CD8-positive, alpha-beta memory T cell (primary cell): ENCODE data around the gene ABLIM1. TPM values are rescaled to one million over a fixed set of nuclear protein-coding genes. Genes with fewer than 3 reads are reported as not detected.
A peak's percentile ranks its signal among the peaks of the same experiment; 100 is the strongest.

Experiments used
- CTCF ChIA-PET: fragments of 350-600 bp; sonication (Branson Sonifier 250); formaldehyde crosslinking; loops from one replicate; lab custom pipeline; 2021; ENCODE audit warnings: antibody characterized with exemption; lab: Charles Lee
- POLR2A ChIA-PET: fragments of 350-600 bp; sonication (Branson Sonifier 250); formaldehyde crosslinking; loops from one replicate; lab custom pipeline; 2021; ENCODE audit warnings: antibody characterized with exemption; lab: Charles Lee
- DNase-seq, 5 donors: peaks; one replicate each; pipeline versions ENCODE4 v3.0.0 to v3.0.0-alpha.2; 2020 to 2022; ENCODE audit warnings: mixed read lengths in 1 of 5
- H3K27ac ChIP-seq: one replicate; pipeline ENCODE4 v1.7.0; 2013; ENCODE audit warnings: low read depth, mild to moderate bottlenecking, low read length, moderate library complexity
- H3K27me3 ChIP-seq: 2 replicates; pipeline ENCODE4 v1.7.0; 2013; ENCODE audit warnings: low read length, mild to moderate bottlenecking; ENCODE audit not compliant: insufficient read depth, poor library complexity, severe bottlenecking
- H3K36me3 ChIP-seq: 2 replicates; pipeline ENCODE4 v1.7.0; 2013; ENCODE audit warnings: mild to moderate bottlenecking, low read length, moderate library complexity; ENCODE audit not compliant: insufficient read depth
- H3K4me1 ChIP-seq: 2 replicates; pipeline ENCODE4 v1.7.0; 2013; ENCODE audit warnings: mild to moderate bottlenecking, low read length, moderate library complexity; ENCODE audit not compliant: insufficient read depth
- H3K4me3 ChIP-seq: 2 replicates; pipeline ENCODE4 v1.7.0; 2013; ENCODE audit warnings: mild to moderate bottlenecking, low read length
- H3K9me3 ChIP-seq: 2 replicates; pipeline ENCODE4 v1.7.0; 2013; ENCODE audit warnings: mild to moderate bottlenecking, low read length
- H3K27ac Mint-ChIP-seq, 8 donors: one replicate each; pipeline ENCODE4 v1.8.0; 2020 to 2021; ENCODE audit warnings: mixed read lengths in 8 of 8, mild to moderate bottlenecking in 6 of 8, inconsistent platforms in 3 of 8, moderate library complexity in 3 of 8
- H3K27me3 Mint-ChIP-seq, 2 donors: one replicate each; pipeline ENCODE4 v1.8.0; 2020 to 2021; ENCODE audit warnings: mixed read lengths in 2 of 2, mild to moderate bottlenecking in 1 of 2, moderate library complexity in 1 of 2
- H3K36me3 Mint-ChIP-seq, 3 donors: one replicate each; pipeline ENCODE4 v1.8.0; 2020 to 2021; ENCODE audit warnings: mixed read lengths in 3 of 3, inconsistent platforms in 1 of 3, mild to moderate bottlenecking in 1 of 3
- H3K4me1 Mint-ChIP-seq, 3 donors: one replicate each; pipeline ENCODE4 v1.8.0; 2020 to 2021; ENCODE audit warnings: mixed read lengths in 3 of 3, inconsistent platforms in 1 of 3, mild to moderate bottlenecking in 1 of 3
- H3K4me3 Mint-ChIP-seq, 7 donors: one replicate each; pipeline ENCODE4 v1.8.0; 2020 to 2021; ENCODE audit warnings: mixed read lengths in 7 of 7, mild to moderate bottlenecking in 6 of 7, moderate library complexity in 4 of 7, inconsistent platforms in 2 of 7
- H3K9me3 Mint-ChIP-seq, 5 donors: one replicate each; pipeline ENCODE4 v1.8.0; 2020 to 2022; ENCODE audit warnings: mixed read lengths in 5 of 5, mild to moderate bottlenecking in 3 of 5, moderate library complexity in 2 of 5, inconsistent platforms in 1 of 5
- polyA plus RNA-seq: library from polyadenylated mRNA; unstranded; fragments of 300-500 nt; fragmentation: Illumina TruSeq; gene quantifications from one replicate; pipeline ENCODE4 v1.2.3, GENCODE V29; 2021
- total RNA-seq, 2 experiments: library from RNA; stranded (reverse); gene quantifications; one replicate each; pipeline ENCODE4 v1.2.3, GENCODE V29; 2021

The ABLIM1 gene
- total and polyA plus RNA-seq, 3 experiments from 2014 or later = 45.8 to 123 (median 48.3) TPM

DNA sequence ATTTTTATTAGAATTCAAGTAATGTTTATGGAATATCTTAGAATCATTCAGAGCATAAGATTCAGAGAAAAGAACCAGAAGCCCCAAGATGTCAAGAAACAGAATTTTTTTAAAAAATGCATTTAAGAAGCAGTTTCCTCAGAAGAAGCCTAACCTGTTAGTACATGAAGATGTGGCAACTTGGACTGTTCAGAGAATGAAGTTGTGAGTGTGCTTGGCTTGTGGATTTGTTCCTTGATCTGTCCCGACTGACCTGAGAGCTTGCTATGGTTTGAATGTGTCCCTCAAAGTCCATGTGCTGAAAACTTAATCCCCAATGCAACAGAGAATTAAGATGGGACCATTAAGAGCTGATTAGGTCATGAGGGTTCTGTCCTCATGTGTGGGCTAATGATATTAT is 240.0 kb downstream of the ABLIM1 start:
- H3K27ac Mint-ChIP-seq = no peak overlapping the region
- Histone ChIP-seq H3K36me3 (no peaks in the 10 kb centered on the region), H3K27ac (no peak overlapping the region), H3K27me3 (no peaks in the 10 kb centered on the region), H3K4me3 (no peak overlapping the region), H3K9me3 (no peaks in the 10 kb centered on the region), H3K4me1 (no peaks in the 10 kb centered on the region)
- no peak overlapping the region for H3K4me3 Mint-ChIP-seq
- H3K36me3 Mint-ChIP-seq = no peaks in the 10 kb centered on the region
- DNase-seq = no peak
- H3K9me3 Mint-ChIP-seq = peaks cover 0 to 3% (median 0%) of the 10 kb centered on the region in 5 donors
- peaks cover 0 to 3% (median 0%) of the 10 kb centered on the region in 3 donors for H3K4me1 Mint-ChIP-seq
- peaks cover 13 to 48% of the 10 kb centered on the region in 2 donors for H3K27me3 Mint-ChIP-seq
- POLR2A ChIA-PET = no interaction called here
- CTCF ChIA-PET = no interaction called here

DNA sequence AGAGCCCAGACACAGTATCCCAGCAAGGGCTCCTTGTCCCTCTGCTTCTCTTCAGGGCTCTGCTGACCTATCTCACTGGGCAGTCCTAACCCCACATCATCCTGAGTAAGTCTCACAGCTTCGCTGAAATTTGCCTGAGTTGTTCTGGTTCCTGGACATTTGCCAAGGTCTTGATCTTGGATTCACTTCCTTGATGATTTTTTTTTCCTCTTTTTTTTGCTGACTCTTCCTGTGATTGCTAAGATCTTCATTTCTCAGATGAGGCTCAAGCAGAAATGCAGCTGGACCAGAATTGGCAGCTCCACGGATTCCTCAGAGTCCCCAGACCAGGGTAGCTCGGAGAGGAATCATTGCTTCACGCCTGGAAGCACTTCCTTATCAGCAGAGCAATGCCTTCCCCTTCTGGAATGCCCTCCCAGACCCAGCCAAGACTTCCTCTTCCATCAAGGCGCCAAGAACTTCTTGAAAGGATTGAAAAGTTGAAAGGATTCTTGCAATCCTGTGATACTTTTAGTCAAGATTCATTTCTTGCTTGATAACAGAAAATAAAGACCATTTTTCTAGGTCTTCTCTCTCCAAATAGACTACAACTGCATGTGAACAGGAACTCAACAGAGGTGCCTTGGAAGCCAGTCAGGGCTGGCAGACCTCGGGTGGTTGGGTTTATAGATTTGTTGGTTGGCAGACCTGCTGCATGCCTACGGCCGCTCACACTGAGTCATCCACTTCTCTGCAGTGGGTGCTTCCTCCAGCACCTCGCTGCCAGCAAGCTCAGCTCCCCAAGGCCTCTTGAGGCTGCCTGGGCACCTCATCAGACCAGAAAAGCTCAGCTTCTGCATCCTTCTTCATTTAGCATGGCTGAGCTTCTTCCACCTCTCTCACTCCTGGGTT is 244.9 kb downstream of the ABLIM1 start:
- no peaks in the 10 kb centered on the region for H3K4me1 Mint-ChIP-seq
- H3K27ac Mint-ChIP-seq = no peak overlapping the region
- ChIA-PET CTCF (no interaction called here), POLR2A (no interaction called here)
- no peaks in the 10 kb centered on the region for H3K27me3 ChIP-seq
- no peak for DNase-seq
- H3K9me3 ChIP-seq = no peaks in the 10 kb centered on the region
- no peak overlapping the region for H3K4me3 Mint-ChIP-seq
- no peaks in the 10 kb centered on the region for H3K36me3 ChIP-seq
- H3K27me3 Mint-ChIP-seq = peaks cover 11 to 44% of the 10 kb centered on the region in 2 donors
- no peaks in the 10 kb centered on the region for H3K4me1 ChIP-seq
- peaks cover 0 to 3% (median 0%) of the 10 kb centered on the region in 5 donors for H3K9me3 Mint-ChIP-seq
- H3K4me3 ChIP-seq = no peak overlapping the region
- H3K27ac ChIP-seq = no peak overlapping the region
- H3K36me3 Mint-ChIP-seq = no peaks in the 10 kb centered on the region

DNA sequence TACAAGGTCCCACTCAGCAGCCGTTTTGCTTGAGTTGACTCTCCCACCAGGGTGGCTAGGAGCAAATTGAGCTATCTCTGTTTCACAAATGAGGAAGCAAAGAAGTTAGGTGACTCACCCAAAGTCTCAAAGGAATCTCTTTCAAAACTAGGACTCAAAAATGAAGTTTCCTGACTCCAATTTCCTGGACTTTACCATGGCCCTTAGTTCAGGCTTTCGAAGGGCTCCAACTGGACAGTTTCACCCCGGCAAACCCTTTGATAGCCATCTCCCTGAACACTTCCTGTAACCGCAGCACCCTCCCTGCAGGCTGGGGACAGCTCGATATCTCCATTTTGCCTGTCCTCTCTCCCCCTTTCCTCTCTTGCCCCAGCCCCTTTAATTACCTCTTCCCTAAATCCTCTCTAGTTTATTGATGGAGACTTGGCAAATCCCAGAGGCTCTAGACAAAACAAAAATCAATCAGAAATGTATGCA is 249.1 kb downstream of the ABLIM1 start:
- H3K4me3 Mint-ChIP-seq = no peak overlapping the region
- H3K36me3 Mint-ChIP-seq = no peaks in the 10 kb centered on the region
- H3K27ac ChIP-seq = no peak overlapping the region
- H3K4me1 ChIP-seq = no peaks in the 10 kb centered on the region
- no peak overlapping the region for H3K4me3 ChIP-seq
- POLR2A ChIA-PET = no interaction called here
- DNase-seq = no peak
- peaks cover 24 to 45% of the 10 kb centered on the region in 2 donors for H3K27me3 Mint-ChIP-seq
- H3K4me1 Mint-ChIP-seq = peaks cover 0 to 8% (median 2%) of the 10 kb centered on the region in 3 donors
- CTCF ChIA-PET = no interaction called here
- peak overlapping the region in 1 of 8 donors; percentile 2 for H3K27ac Mint-ChIP-seq
- peaks cover 0 to 2% (median 0%) of the 10 kb centered on the region in 5 donors for H3K9me3 Mint-ChIP-seq
- H3K9me3 ChIP-seq = no peaks in the 10 kb centered on the region
- no peaks in the 10 kb centered on the region for H3K36me3 ChIP-seq
- H3K27me3 ChIP-seq = no peaks in the 10 kb centered on the region

DNA sequence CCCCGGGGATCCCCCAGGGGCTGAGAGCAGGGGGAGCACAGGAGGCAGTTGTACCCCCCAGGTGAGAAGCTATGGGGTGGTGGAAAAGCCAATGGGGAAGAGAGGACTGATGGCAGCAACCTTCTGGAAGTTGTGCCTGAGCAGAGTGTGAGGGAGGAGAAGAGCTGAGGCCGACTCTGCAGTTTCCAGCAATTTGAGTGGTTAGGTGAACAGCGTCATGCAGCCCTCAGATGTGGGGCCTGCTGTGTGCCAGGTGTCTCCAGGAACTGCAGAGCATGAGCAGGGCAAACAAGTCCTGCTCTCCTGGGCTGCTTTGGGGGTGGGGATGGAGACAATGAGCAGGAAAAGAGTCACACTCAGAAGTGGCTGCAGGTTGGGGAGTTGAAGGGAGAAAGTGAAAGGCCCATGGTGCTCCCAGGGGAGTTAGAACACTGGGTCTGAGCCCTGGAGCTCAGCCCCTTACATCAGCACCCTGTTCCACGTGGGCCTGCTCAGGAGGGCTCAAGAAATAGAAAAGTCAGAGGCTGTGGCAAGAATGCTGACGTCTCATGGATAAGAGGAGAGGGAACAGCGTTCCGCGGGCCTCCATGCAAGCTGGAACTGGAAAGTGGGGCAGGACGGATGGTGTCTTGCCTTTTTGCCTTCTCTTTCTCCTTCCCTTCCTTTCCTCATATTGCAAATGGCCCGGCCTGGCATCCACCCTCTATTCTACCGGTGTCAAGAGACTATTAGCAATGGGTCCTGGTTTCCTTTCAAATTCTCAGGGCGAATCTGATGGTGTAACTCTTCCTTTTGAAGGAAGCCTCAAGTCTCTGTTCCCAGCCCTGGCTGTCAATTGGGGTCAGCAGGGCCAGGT is 249.7 kb downstream of the ABLIM1 start:
- POLR2A ChIA-PET = no interaction called here
- CTCF ChIA-PET = no interaction called here
- no peaks in the 10 kb centered on the region for H3K36me3 ChIP-seq

DNA sequence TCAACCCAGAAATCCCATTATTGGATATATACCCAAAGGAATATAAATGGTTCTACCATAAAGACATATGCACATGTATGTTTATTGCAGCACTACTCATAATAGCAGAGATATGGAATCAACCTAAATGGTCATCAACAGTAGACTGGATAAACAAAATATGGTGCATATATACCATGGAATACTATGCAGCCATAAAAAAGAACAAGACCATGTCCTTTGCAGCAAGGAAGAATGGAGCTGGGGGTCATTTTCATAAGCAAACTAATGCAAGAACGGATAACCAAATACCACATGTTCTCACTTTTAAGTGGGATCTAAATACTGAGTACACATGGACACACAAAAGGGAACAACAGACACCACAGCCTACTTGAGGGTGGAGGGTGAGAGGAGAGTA is 251.6 kb downstream of the ABLIM1 start:
- H3K4me1 ChIP-seq = no peaks in the 10 kb centered on the region
- no peak overlapping the region for H3K4me3 ChIP-seq
- H3K27ac ChIP-seq = no peak overlapping the region
- ChIA-PET POLR2A (no interaction called here), CTCF (interaction anchor here (1.3 kb wide), 1 partner anchor 379 kb away, joined by 3 read pairs; no protein-coding TSS in a partner anchor)
- Mint-ChIP-seq H3K4me1 (peaks cover 6 to 16% (median 8%) of the 10 kb centered on the region in 3 donors), H3K36me3 (no peaks in the 10 kb centered on the region), H3K4me3 (no peak overlapping the region), H3K27ac (no peak overlapping the region), H3K9me3 (peaks cover 0 to 2% (median 0%) of the 10 kb centered on the region in 5 donors), H3K27me3 (peaks cover 35 to 47% of the 10 kb centered on the region in 2 donors)
- no peaks in the 10 kb centered on the region for H3K36me3 ChIP-seq
- no peaks in the 10 kb centered on the region for H3K9me3 ChIP-seq
- DNase-seq = no peak
- H3K27me3 ChIP-seq = peaks cover 10% of the 10 kb centered on the region

More for the DNA sequence above, 249.7 kb downstream of the ABLIM1 start:
- DNase-seq = no peak
- Mint-ChIP-seq H3K27me3 (peaks cover 23 to 40% of the 10 kb centered on the region in 2 donors), H3K4me3 (no peak overlapping the region), H3K27ac (peak overlapping the region in 1 of 8 donors; percentile 51), H3K9me3 (peaks cover 0 to 2% (median 0%) of the 10 kb centered on the region in 5 donors), H3K4me1 (peaks cover under 1 to 9% (median 2%) of the 10 kb centered on the region in 3 donors), H3K36me3 (no peaks in the 10 kb centered on the region)
- Histone ChIP-seq H3K27me3 (peaks cover 2% of the 10 kb centered on the region), H3K4me1 (no peaks in the 10 kb centered on the region), H3K4me3 (no peak overlapping the region), H3K9me3 (no peaks in the 10 kb centered on the region), H3K27ac (no peak overlapping the region)

DNA sequence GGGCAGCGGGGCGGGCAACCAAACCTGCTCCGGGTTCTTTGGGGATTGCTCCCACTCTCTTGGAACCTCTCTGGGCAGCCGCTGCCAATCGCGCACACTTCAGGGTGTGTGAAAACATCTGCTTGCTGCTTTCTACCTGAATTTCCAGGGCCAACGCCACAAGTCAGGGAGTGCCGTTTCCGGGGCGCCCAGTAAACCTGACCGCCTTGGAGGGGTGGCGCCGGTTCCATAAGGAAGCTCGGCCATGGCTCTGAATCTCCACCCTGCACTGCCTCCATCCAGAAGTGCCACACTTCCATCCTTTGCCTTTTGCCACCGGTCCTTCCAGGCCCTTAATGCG is 253.1 kb downstream of the ABLIM1 start:
- H3K36me3 Mint-ChIP-seq = no peaks in the 10 kb centered on the region
- Histone ChIP-seq H3K27ac (no peak overlapping the region), H3K27me3 (peaks cover 10% of the 10 kb centered on the region), H3K4me3 (no peak overlapping the region), H3K4me1 (no peaks in the 10 kb centered on the region), H3K9me3 (no peaks in the 10 kb centered on the region), H3K36me3 (no peaks in the 10 kb centered on the region)
- peak overlapping the region in 1 of 7 donors; percentile 77 for H3K4me3 Mint-ChIP-seq
- POLR2A ChIA-PET = no interaction called here
- H3K9me3 Mint-ChIP-seq = peaks cover 0 to 2% (median 0%) of the 10 kb centered on the region in 5 donors
- CTCF ChIA-PET = no interaction called here
- no peak overlapping the region for H3K27ac Mint-ChIP-seq
- H3K4me1 Mint-ChIP-seq = peaks cover 6 to 16% (median 8%) of the 10 kb centered on the region in 3 donors
- DNase-seq = no peak
- H3K27me3 Mint-ChIP-seq = peaks cover 35 to 62% of the 10 kb centered on the region in 2 donors

DNA sequence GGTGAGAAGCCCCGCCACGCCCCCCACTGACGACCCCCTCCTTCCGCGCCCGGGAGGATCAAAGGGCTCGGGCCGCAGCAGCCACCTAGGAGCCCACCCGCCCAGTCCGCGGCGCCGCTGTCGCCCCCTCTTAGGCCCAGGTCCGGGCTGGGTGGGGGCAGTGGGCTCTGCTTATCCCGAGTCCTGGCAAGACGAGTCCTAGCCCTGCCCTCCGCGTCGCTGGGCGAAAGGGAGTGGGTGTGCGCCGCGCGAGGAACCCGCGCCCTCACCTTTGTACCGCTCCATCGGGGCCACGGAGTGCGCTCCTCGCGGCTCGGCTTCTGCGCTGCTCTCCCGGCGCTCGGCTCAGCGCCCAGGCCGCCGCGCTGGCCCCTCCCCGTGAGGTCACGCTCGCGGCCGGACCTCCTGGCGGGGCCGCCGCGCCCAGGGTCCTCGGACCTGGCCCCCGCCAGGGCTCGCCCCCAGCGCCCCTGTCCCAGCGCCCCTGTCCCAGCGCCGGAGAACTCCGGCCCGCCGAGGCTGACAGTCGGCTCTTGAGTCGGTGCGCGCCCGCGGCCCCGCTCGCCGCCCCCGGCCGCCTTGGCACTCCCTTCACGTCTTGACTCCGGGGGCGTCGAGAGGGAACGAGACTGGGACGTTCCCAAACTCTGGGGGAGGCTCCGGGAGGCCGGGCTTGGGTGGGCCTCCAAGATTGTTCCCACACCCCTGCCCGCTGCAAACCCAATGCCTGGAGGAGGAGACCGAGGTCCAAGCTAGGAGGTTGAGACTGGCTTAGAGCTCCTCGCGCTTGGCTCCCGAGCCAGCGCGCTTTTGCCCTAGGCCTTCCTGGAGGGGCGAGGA is 253.7 kb downstream of the ABLIM1 start, which contains the start of gene AFAP1L2:
Gene AFAP1L2 (minus strand): TSS at position 332 of the 840 bp plus-strand sequence. CDS start 47 bp downstream, at position 285.
- DNase-seq = no peak
- Histone ChIP-seq H3K36me3 (no peaks in the 10 kb centered on the region), H3K9me3 (no peaks in the 10 kb centered on the region), H3K27ac (no peak within 1 kb of the TSS), H3K27me3 (peaks cover 10% of the 10 kb centered on the region), H3K4me3 (no peak within 1 kb of the TSS), H3K4me1 (no peaks in the 10 kb centered on the region)
- ChIA-PET CTCF (no interaction called here), POLR2A (no interaction called here)
- Mint-ChIP-seq H3K36me3 (no peaks in the 10 kb centered on the region), H3K4me3 (peak within 1 kb of the TSS in 4 of 7 donors; percentile 19 to 77 (median 28)), H3K27ac (no peak within 1 kb of the TSS), H3K4me1 (peaks cover 6 to 16% (median 8%) of the 10 kb centered on the region in 3 donors), H3K9me3 (peaks cover 0 to 2% (median 0%) of the 10 kb centered on the region in 5 donors), H3K27me3 (peaks cover 33 to 67% of the 10 kb centered on the region in 2 donors)
